Measurements from ENCODE around the gene H1-8. TPM values are rescaled to one million over a fixed set of nuclear protein-coding genes. Genes with fewer than 3 reads are reported as not detected.

The H1-8 gene
- total RNA-seq, 1 experiment from 2014 or later = not detected

DNA sequence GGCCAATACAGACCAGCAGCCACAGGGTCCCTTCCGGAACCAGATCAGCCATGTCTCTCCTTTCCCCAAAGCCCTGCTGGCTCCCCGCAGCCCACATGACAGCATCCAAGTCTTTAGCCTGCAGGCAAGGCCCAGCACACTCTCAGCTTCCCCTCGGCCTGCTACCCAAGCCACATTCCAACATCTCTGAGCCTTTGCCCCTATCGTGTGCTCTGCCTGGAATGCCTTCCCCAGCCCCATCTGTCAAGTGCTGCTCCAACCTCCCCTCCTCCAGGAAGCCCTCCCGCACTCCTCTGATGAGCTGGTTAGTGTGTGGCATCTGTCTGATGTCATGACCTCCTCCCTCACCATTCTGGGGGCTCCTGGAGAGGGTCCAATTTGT is 55.0 kb downstream of the H1-8 start:
- no peaks in the 10 kb centered on the region for H4K20me1 ChIP-seq (ENCODE audit: low read length)
- peaks cover 2% of the 10 kb centered on the region; the same call in 1 of the 2 replicates for H3K4me1 ChIP-seq (ENCODE audit: insufficient read depth, low read length)
- H3F3A ChIP-seq (ENCODE audit: low read length, unreplicated experiment) = no peaks in the 10 kb centered on the region
- intact Hi-C loops (cut with micrococcal nuclease) = no loop called here
- H3K4me3 ChIP-seq (ENCODE audit: low read length) = no peak overlapping the region
- H3K4me2 ChIP-seq (ENCODE audit: low read length) = no peak overlapping the region
- ChIA-PET POLR2A (ENCODE audit: unreplicated experiment) (no interaction called here), CTCF (no interaction called here)
- no peak overlapping the region for H3K9ac ChIP-seq (ENCODE audit: low read length)
- no peak for ATAC-seq
- DNase-seq = no peak
- no peaks in the 10 kb centered on the region for H3K79me2 ChIP-seq (ENCODE audit: low read length)
- no peaks in the 10 kb centered on the region for H3K36me3 ChIP-seq (ENCODE audit: low read depth, low read length)
- no TSS peak for BruUV-seq (replicated peaks)
- H2AFZ ChIP-seq (ENCODE audit: low read length) = no peak overlapping the region
- TF ChIP-seq CTCF (conservative IDR thresholded peaks at IDR 0.05; ENCODE audit: low read depth, low read length) (no peak), EZH2 (IDR thresholded peaks at IDR 0.05; ENCODE audit: low read length, unreplicated experiment) (no peak), EZH2phosphoT487 (IDR thresholded peaks at IDR 0.05; ENCODE audit: borderline replicate concordance, low read length) (no peak)
- no peak overlapping the region for H3K27ac ChIP-seq (ENCODE audit: low read length)
- H3K27me3 ChIP-seq (ENCODE audit: low read length) = no peaks in the 10 kb centered on the region
- H3K9me2 ChIP-seq (replicated peaks; ENCODE audit: low read length) = no peaks in the 10 kb centered on the region
- H3K9me3 ChIP-seq (ENCODE audit: low read length) = no peaks in the 10 kb centered on the region

- ChIA-PET CTCF (no interaction called here), POLR2A (ENCODE audit: unreplicated experiment) (no interaction called here)
- H4K20me1 ChIP-seq (ENCODE audit: low read length) = no peaks in the 10 kb centered on the region
- peaks cover 5% of the 10 kb centered on the region; the same call in 1 of the 2 replicates for H3K4me1 ChIP-seq (ENCODE audit: insufficient read depth, low read length)
- H3K36me3 ChIP-seq (ENCODE audit: low read depth, low read length) = no peaks in the 10 kb centered on the region
- no peak overlapping the region for H2AFZ ChIP-seq (ENCODE audit: low read length)
- DNase-seq (no peak), ATAC-seq (no peak)
- TF ChIP-seq EZH2 (IDR thresholded peaks at IDR 0.05; ENCODE audit: low read length, unreplicated experiment) = no peak
- no peak for TF ChIP-seq EZH2phosphoT487 (IDR thresholded peaks at IDR 0.05; ENCODE audit: borderline replicate concordance, low read length)
- no peak for TF ChIP-seq CTCF (conservative IDR thresholded peaks at IDR 0.05; ENCODE audit: low read depth, low read length)
- no peaks in the 10 kb centered on the region for H3K9me2 ChIP-seq (replicated peaks; ENCODE audit: low read length)
- no peak overlapping the region for H3K9ac ChIP-seq (ENCODE audit: low read length)
- intact Hi-C loops (cut with micrococcal nuclease) = no loop called here
- no peaks in the 10 kb centered on the region for H3F3A ChIP-seq (ENCODE audit: low read length, unreplicated experiment)
- H3K27ac ChIP-seq (ENCODE audit: low read length) = no peak overlapping the region
- no peaks in the 10 kb centered on the region for H3K27me3 ChIP-seq (ENCODE audit: low read length)
- no TSS peak for BruUV-seq (replicated peaks)
- H3K4me3 ChIP-seq (ENCODE audit: low read length) = no peak overlapping the region
- H3K9me3 ChIP-seq (ENCODE audit: low read length) = no peaks in the 10 kb centered on the region
- H3K79me2 ChIP-seq (ENCODE audit: low read length) = peaks cover 2% of the 10 kb centered on the region
- H3K4me2 ChIP-seq (ENCODE audit: low read length) = no peak overlapping the region
These were observed 55.5 kb downstream of the H1-8 start for GRCh38 chr3:129598484-129598883.

- Histone ChIP-seq H3F3A (ENCODE audit: low read length, unreplicated experiment) (no peaks in the 10 kb centered on the region), H2AFZ (ENCODE audit: low read length) (no peak overlapping the region), H3K4me3 (ENCODE audit: low read length) (no peak overlapping the region), H3K9me2 (replicated peaks; ENCODE audit: low read length) (no peaks in the 10 kb centered on the region), H3K4me2 (ENCODE audit: low read length) (no peak overlapping the region), H3K27ac (ENCODE audit: low read length) (no peak overlapping the region), H3K79me2 (ENCODE audit: low read length) (peaks cover 5% of the 10 kb centered on the region), H3K9ac (ENCODE audit: low read length) (no peak overlapping the region), H3K4me1 (ENCODE audit: insufficient read depth, low read length) (peaks cover 7% of the 10 kb centered on the region; the same call in 1 of the 2 replicates), H3K27me3 (ENCODE audit: low read length) (no peaks in the 10 kb centered on the region), H3K9me3 (ENCODE audit: low read length) (no peaks in the 10 kb centered on the region), H3K36me3 (ENCODE audit: low read depth, low read length) (no peaks in the 10 kb centered on the region), H4K20me1 (ENCODE audit: low read length) (no peaks in the 10 kb centered on the region)
- TF ChIP-seq EZH2phosphoT487 (IDR thresholded peaks at IDR 0.05; ENCODE audit: borderline replicate concordance, low read length) (no peak), CTCF (conservative IDR thresholded peaks at IDR 0.05; ENCODE audit: low read depth, low read length) (no peak), EZH2 (IDR thresholded peaks at IDR 0.05; ENCODE audit: low read length, unreplicated experiment) (no peak)
- BruUV-seq (replicated peaks) = no TSS peak
- intact Hi-C loops (cut with micrococcal nuclease) = no loop called here
- ATAC-seq (no peak), DNase-seq (no peak)
- POLR2A ChIA-PET (ENCODE audit: unreplicated experiment) = no interaction called here
- CTCF ChIA-PET = no interaction called here
These were observed 56.1 kb downstream of the H1-8 start for GRCh38 chr3:129599073-129599472.

All from PC-3 (cell line).